ENCODE measurements around the gene USPL1. TPM values are rescaled to one million over a fixed set of nuclear protein-coding genes. Genes with fewer than 3 reads are reported as not detected.

USPL1 gene
- total and polyA plus RNA-seq, 4 donors: 8.5 to 31.9 (median 11.5) TPM

DNA sequence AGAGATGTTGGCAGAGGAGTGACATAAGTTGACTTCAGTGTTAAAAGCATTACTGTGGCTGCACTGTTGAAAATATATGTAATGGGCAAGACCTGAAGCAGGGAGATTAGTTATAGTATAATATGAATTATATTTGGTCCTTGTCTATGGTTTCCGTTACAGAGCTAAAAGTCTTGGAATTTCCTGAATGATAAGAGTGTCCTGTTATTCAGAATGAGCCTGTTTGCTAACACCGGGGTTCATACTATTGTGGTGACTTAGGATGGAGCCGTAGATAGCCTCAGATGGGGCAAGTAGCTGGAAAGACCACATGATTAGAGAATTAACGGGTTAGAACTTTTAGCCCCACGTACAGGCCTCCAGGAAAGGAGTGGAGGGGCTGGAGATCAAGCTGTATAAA is 5.7 kb downstream of the USPL1 start:
- WGBS, 2 donors: 68 to 81% methylated on average over 5 of the region's 5 CpGs

DNA sequence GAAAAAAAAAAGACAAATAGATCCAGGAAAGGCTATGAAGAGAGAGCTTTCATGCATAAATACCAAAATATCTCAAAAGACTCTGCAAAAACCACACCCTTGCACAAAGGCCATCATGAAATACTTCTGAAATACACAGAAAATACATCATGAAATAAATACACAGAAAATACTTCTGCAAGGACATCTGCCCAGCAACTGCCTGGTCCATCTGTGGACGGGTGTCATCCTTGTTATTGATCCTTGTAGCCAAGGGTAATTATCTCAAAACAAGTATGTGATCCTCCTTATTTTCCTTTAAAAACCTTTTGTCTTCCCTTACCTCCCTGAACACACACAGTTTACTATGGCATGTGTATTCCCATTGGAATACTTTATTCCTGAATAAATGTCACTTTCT is 6.9 kb downstream of the USPL1 start:
- 86 to 92% methylated on average over 1 of the region's 1 CpG for WGBS, 2 donors
- TF ChIP-seq, protein P1, sequence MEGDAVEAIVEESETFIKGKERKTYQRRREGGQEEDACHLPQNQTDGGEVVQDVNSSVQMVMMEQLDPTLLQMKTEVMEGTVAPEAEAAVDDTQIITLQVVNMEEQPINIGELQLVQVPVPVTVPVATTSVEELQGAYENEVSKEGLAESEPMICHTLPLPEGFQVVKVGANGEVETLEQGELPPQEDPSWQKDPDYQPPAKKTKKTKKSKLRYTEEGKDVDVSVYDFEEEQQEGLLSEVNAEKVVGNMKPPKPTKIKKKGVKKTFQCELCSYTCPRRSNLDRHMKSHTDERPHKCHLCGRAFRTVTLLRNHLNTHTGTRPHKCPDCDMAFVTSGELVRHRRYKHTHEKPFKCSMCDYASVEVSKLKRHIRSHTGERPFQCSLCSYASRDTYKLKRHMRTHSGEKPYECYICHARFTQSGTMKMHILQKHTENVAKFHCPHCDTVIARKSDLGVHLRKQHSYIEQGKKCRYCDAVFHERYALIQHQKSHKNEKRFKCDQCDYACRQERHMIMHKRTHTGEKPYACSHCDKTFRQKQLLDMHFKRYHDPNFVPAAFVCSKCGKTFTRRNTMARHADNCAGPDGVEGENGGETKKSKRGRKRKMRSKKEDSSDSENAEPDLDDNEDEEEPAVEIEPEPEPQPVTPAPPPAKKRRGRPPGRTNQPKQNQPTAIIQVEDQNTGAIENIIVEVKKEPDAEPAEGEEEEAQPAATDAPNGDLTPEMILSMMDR (IDR thresholded peaks at IDR 0.05; ENCODE audit: control extremely low read depth, extremely low read depth): no peak
- peaks cover 11 to 17% (median 12%) of the 10 kb centered on the region in 4 donors for H3K36me3 ChIP-seq (ENCODE audit: control insufficient read depth in 4 of 4, insufficient read depth in 4 of 4, low read length in 4 of 4)
- DNase-seq: no peak
- H3K27ac ChIP-seq (ENCODE audit: low read depth in 1 of 2, low read length in 1 of 2): no peak overlapping the region
- no peaks in the 10 kb centered on the region for H3K27me3 ChIP-seq (ENCODE audit: control insufficient read depth in 3 of 3, insufficient read depth in 3 of 3, low read length in 2 of 3)
- no peak overlapping the region for H3K4me3 ChIP-seq
- no peak for ATAC-seq (ENCODE audit: insufficient read depth, low FRiP score)
- peaks cover 0 to 11% (median 2%) of the 10 kb centered on the region in 5 donors for H3K4me1 ChIP-seq (ENCODE audit: control insufficient read depth in 5 of 5, insufficient read depth in 5 of 5, low read length in 5 of 5)
- H3K9ac ChIP-seq (ENCODE audit: insufficient read depth in 1 of 2, low read length in 2 of 2): no peak overlapping the region
- no peaks in the 10 kb centered on the region for H3K9me3 ChIP-seq (ENCODE audit: control insufficient read depth in 4 of 4, insufficient read depth in 3 of 4, low read length in 3 of 4)

More for the DNA sequence above, 5.7 kb downstream of the USPL1 start:
- no peaks in the 10 kb centered on the region for H3K9me3 ChIP-seq (ENCODE audit: control insufficient read depth in 4 of 4, insufficient read depth in 3 of 4, low read length in 3 of 4)
- TF ChIP-seq, protein P1 (IDR thresholded peaks at IDR 0.05; ENCODE audit: control extremely low read depth, extremely low read depth): no peak
- no peaks in the 10 kb centered on the region for H3K27me3 ChIP-seq (ENCODE audit: control insufficient read depth in 3 of 3, insufficient read depth in 3 of 3, low read length in 2 of 3)
- peaks cover 0 to 23% (median 4%) of the 10 kb centered on the region in 5 donors for H3K4me1 ChIP-seq (ENCODE audit: control insufficient read depth in 5 of 5, insufficient read depth in 5 of 5, low read length in 5 of 5)
- no peak overlapping the region for H3K27ac ChIP-seq (ENCODE audit: low read depth in 1 of 2, low read length in 1 of 2)
- no peak for DNase-seq
- H3K9ac ChIP-seq (ENCODE audit: insufficient read depth in 1 of 2, low read length in 2 of 2): no peak overlapping the region
- no peak for ATAC-seq (ENCODE audit: insufficient read depth, low FRiP score)
- H3K4me3 ChIP-seq: no peak overlapping the region
- peaks cover 9 to 17% (median 11%) of the 10 kb centered on the region in 4 donors for H3K36me3 ChIP-seq (ENCODE audit: control insufficient read depth in 4 of 4, insufficient read depth in 4 of 4, low read length in 4 of 4)

DNA sequence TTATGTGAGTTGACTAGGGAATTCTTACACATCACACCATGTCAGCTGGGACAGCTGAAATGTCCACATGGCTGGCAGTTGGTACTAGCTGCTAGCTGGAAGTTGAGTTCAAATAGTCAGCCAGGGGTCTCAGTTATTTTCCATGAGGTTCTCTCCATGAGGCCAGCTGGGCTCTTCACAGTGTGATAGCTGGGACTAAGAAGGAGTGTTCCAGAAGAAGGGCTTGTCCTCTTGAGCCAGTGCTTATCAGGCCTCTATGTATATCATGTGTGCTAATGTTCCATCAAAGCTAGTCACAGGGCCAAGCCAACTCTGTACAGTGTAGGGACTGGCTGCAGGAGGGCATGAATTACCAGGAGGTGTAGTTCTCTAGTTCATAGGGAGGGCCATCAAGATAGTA is 11.8 kb downstream of the USPL1 start:
- H3K36me3 ChIP-seq (ENCODE audit: control insufficient read depth in 4 of 4, insufficient read depth in 4 of 4, low read length in 4 of 4): peaks cover 14 to 23% (median 18%) of the 10 kb centered on the region in 4 donors
- H3K27ac ChIP-seq (ENCODE audit: low read depth in 1 of 2, low read length in 1 of 2): no peak overlapping the region
- H3K4me1 ChIP-seq (ENCODE audit: control insufficient read depth in 5 of 5, insufficient read depth in 5 of 5, low read length in 5 of 5): peaks cover 0 to 2% (median 0%) of the 10 kb centered on the region in 5 donors
- no peak for DNase-seq
- peaks cover 0 to 2% (median 0%) of the 10 kb centered on the region in 4 donors for H3K9me3 ChIP-seq (ENCODE audit: control insufficient read depth in 4 of 4, insufficient read depth in 3 of 4, low read length in 3 of 4)
- TF ChIP-seq, protein P1 (IDR thresholded peaks at IDR 0.05; ENCODE audit: control extremely low read depth, extremely low read depth): no peak
- no peak for ATAC-seq (ENCODE audit: insufficient read depth, low FRiP score)
- no peak overlapping the region for H3K9ac ChIP-seq (ENCODE audit: insufficient read depth in 1 of 2, low read length in 2 of 2)
- no peaks in the 10 kb centered on the region for H3K27me3 ChIP-seq (ENCODE audit: control insufficient read depth in 3 of 3, insufficient read depth in 3 of 3, low read length in 2 of 3)
- H3K4me3 ChIP-seq: no peak overlapping the region

DNA sequence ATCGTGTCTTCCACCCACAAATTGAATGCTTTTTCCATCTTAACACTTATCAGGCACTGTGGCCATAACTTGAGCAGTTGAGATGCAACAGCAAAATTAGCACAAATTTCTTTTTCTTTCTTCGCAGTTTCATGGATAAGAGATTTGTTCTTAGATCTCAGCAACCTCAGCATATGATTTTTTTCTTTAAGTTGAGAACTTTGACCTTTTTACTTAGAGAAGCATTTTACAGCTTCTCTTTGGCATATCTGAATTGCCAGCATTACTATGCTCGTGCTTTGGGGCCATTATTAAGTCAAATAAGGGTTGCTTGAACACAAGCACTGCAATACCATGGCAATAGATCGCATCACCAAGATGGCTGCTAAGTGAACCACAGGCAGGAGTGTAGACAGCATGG is 16.1 kb downstream of the USPL1 start:
- TF ChIP-seq, protein P1 (IDR thresholded peaks at IDR 0.05; ENCODE audit: control extremely low read depth, extremely low read depth): no peak
- WGBS, 2 donors: 93 to 98% methylated on average over 4 of the region's 4 CpGs
- peaks cover 16 to 26% (median 21%) of the 10 kb centered on the region in 4 donors for H3K36me3 ChIP-seq (ENCODE audit: control insufficient read depth in 4 of 4, insufficient read depth in 4 of 4, low read length in 4 of 4)

More for the DNA sequence above, 16.1 kb downstream of the USPL1 start:
- Histone ChIP-seq H3K4me3 (no peak overlapping the region), H3K9ac (ENCODE audit: insufficient read depth in 1 of 2, low read length in 2 of 2) (no peak overlapping the region), H3K4me1 (ENCODE audit: control insufficient read depth in 5 of 5, insufficient read depth in 5 of 5, low read length in 5 of 5) (peaks cover 0 to 5% (median 0%) of the 10 kb centered on the region in 5 donors), H3K9me3 (ENCODE audit: control insufficient read depth in 4 of 4, insufficient read depth in 3 of 4, low read length in 3 of 4) (peaks cover 0 to 2% (median 0%) of the 10 kb centered on the region in 4 donors), H3K27ac (ENCODE audit: low read depth in 1 of 2, low read length in 1 of 2) (no peak overlapping the region), H3K27me3 (ENCODE audit: control insufficient read depth in 3 of 3, insufficient read depth in 3 of 3, low read length in 2 of 3) (no peaks in the 10 kb centered on the region)
- DNase-seq (no peak), ATAC-seq (ENCODE audit: insufficient read depth, low FRiP score) (no peak)

Measured in lung (tissue), 12 donors.